HepG2 (cell line): ENCODE results near the gene SLC25A10. TPM values are rescaled to one million over a fixed set of nuclear protein-coding genes. Genes with fewer than 3 reads are reported as not detected.

Experiments
- AHR ChIP-seq: IDR thresholded peaks from 2 replicates; pipeline ENCODE4 v1.6.1; 2018; ENCODE audit warnings: missing genetic modification reagents, missing compliant biosample characterization
- ESRRA ChIP-seq: sonication (generic); formaldehyde crosslinking; IDR thresholded peaks from 2 replicates; pipeline ENCODE4 v1.5.1; 2020; ENCODE audit warnings: mild to moderate bottlenecking, low read depth, missing genetic modification reagents
- HOXA7 ChIP-seq: sonication (generic); formaldehyde crosslinking; IDR thresholded peaks from 2 replicates; pipeline ENCODE4 v1.8.1; 2022; ENCODE audit warnings: mild to moderate bottlenecking, missing genetic modification reagents, moderate library complexity
- TAF1 ChIP-seq: sonication (generic); formaldehyde crosslinking; IDR thresholded peaks from 2 replicates; pipeline ENCODE4 v1.4.0; 2020; ENCODE audit warnings: missing genetic modification reagents
- ZBTB20 ChIP-seq: sonication (generic); formaldehyde crosslinking; IDR thresholded peaks from 2 replicates; pipeline ENCODE4 v1.8.1; 2023; ENCODE audit warnings: missing genetic modification reagents, low read depth, mild to moderate bottlenecking, borderline replicate concordance
- ZKSCAN8 ChIP-seq: IDR thresholded peaks from 2 replicates; pipeline ENCODE4 v1.6.1; 2016; ENCODE audit warnings: borderline replicate concordance, missing genetic modification reagents, missing compliant biosample characterization
- ZNF143 ChIP-seq: sonication (generic); formaldehyde crosslinking; IDR thresholded peaks from 2 replicates; pipeline ENCODE4 v1.4.0; 2020; ENCODE audit warnings: missing genetic modification reagents
- ZNF441 ChIP-seq: sonication (generic); formaldehyde crosslinking; IDR thresholded peaks from 2 replicates; pipeline ENCODE4 v1.7.0; 2021; ENCODE audit warnings: missing genetic modification reagents, borderline replicate concordance
- ZNF614 ChIP-seq: IDR thresholded peaks from 2 replicates; pipeline ENCODE4 v1.6.1; 2018; ENCODE audit warnings: missing biosample characterization, missing genetic modification reagents, inconsistent platforms, borderline replicate concordance
- ZNF670 ChIP-seq: sonication (generic); formaldehyde crosslinking; IDR thresholded peaks from 2 replicates; pipeline ENCODE4 v1.8.0; 2022; ENCODE audit warnings: mild to moderate bottlenecking, missing genetic modification reagents, borderline replicate concordance
- ZNF674 ChIP-seq: sonication (generic); formaldehyde crosslinking; IDR thresholded peaks from 2 replicates; pipeline ENCODE4 v1.5.0; 2020; ENCODE audit warnings: low read depth, mild to moderate bottlenecking, missing genetic modification reagents
- ZNF788 ChIP-seq: sonication (generic); formaldehyde crosslinking; IDR thresholded peaks from 2 replicates; pipeline ENCODE4 v1.5.0; 2020; ENCODE audit warnings: mild to moderate bottlenecking, missing genetic modification reagents, borderline replicate concordance
- ZSCAN21 ChIP-seq: sonication (generic); formaldehyde crosslinking; IDR thresholded peaks from 2 replicates; pipeline ENCODE4 v1.8.0; 2022; ENCODE audit warnings: mild to moderate bottlenecking, missing genetic modification reagents, moderate library complexity, borderline replicate concordance
- polyA plus RNA-seq, 8 experiments: library from polyadenylated mRNA; depleted of rRNA in 3 of 8; stranded (reverse) in 7 of 8; unstranded in 1 of 8; fragments of >200 nt; fragmentation: Illumina TruSeq in 4 of 8; extraction: Trizol in 4 of 8; gene quantifications; 2 replicates each; pipeline versions ENCODE4 v1.2.1 to v1.2.3, GENCODE V29; 2011 to 2016; ENCODE audit warnings: low read depth in 4 of 8, missing spikeins in 1 of 8, mixed read lengths in 1 of 8; ENCODE audit not compliant: insufficient read depth in 1 of 8
- total RNA-seq, 5 experiments: library from RNA; depleted of rRNA; stranded (reverse); fragments of >200 nt; fragmentation: Illumina TruSeq; extraction: Trizol; gene quantifications; 2 replicates each; pipeline ENCODE4 v1.2.3, GENCODE V29; 2016; ENCODE audit warnings: low read depth in 1 of 5
- TF ChIP-seq, protein P1 (sequence below): sonication (generic); formaldehyde crosslinking; IDR thresholded peaks from 2 replicates; pipeline ENCODE4 v1.8.0; 2022; ENCODE audit warnings: mild to moderate bottlenecking, missing genetic modification reagents, borderline replicate concordance
- TF ChIP-seq, protein P2 (sequence below): sonication (generic); formaldehyde crosslinking; IDR thresholded peaks from 2 replicates; pipeline ENCODE4 v1.5.0; 2020; ENCODE audit warnings: mild to moderate bottlenecking, missing genetic modification reagents, borderline replicate concordance
- TF ChIP-seq, protein P3 (sequence below): sonication (generic); formaldehyde crosslinking; IDR thresholded peaks from 2 replicates; pipeline ENCODE4 v1.4.0; 2020; ENCODE audit warnings: mild to moderate bottlenecking, missing genetic modification reagents

SLC25A10 gene
- total and polyA plus RNA-seq, 2 of the 13 experiments (the other 11 are each of a cell fraction or from before 2014, with no cell fraction given): 46.5 to 140 TPM

DNA sequence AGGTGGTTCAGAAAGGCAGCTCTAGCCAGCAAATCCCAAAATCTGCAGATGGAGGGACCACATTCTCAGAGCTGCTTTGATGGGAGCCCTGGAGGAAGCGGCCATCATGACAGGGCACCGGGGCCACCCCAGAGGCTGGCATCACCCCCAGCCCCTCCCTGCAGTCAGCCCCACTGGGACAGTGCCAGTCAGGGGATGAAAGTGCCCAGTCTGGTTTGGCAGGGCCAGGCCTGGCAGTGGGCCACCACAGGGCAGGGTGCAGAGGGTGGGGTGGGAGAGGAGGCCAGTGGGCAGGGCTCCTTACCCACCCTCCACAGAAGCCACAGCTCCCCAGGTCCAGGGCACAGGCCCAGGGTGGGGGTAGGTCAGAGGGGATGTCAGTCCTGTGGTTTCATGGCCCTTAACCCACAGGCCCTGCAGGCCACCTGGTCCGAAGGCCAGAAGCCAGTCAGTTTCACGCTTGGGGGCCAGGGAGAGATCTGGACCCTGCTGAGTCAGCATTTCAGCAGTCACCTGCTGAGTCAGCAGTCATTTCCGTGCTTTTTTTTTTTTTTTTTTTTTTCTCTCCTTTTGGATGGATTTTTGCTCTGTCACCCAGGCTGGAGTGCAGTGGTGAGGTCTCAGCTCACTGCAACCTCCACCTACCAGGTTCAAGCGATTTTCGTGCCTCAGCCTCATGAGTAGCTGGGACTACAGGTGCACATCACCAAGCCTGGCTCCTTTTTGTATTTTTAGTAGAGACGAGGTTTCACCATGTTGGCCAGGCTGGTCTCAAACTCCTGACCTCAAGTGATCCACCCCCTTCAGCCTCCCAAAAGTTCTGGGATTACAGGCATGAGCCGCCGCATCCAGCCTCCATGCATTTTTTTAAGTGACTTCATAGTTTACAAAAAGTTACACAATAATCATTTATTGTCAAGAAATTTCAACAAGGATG is 10.4 kb downstream of the SLC25A10 start (continued):
- TF ChIP-seq ZNF614 (CRISPR knock-in tag) (no peak), ZSCAN21 (CRISPR knock-in tag) (peak; percentile 54; the same call in 1 of the 2 replicates), TAF1 (peak; percentile 38; the same call in 1 of the 2 replicates), ESRRA (CRISPR knock-in tag) (no peak), ZBTB20 (CRISPR knock-in tag) (0 out of 2 replicates have a peak, but pooled peaks have one; percentile 31), AHR (CRISPR knock-in tag) (no peak), ZNF674 (CRISPR knock-in tag) (no peak), ZNF441 (no peak), ZNF670 (no peak), ZKSCAN8 (CRISPR knock-in tag) (no peak), HOXA7 (no peak), ZNF143 (no peak), ZNF788 (CRISPR knock-in tag) (0 out of 2 replicates have a peak, but pooled peaks have one; percentile 21)
- TF ChIP-seq, protein P1, sequence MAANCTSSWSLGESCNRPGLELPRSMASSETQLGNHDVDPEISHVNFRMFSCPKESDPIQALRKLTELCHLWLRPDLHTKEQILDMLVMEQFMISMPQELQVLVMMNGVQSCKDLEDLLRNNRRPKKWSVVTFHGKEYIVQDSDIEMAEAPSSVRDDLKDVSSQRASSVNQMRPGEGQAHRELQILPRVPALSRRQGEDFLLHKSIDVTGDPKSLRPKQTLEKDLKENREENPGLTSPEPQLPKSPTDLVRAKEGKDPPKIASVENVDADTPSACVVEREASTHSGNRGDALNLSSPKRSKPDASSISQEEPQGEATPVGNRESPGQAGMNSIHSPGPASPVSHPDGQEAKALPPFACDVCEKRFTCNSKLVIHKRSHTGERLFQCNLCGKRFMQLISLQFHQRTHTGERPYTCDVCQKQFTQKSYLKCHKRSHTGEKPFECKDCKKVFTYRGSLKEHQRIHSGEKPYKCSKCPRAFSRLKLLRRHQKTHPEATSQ (CRISPR knock-in tag): no peak
- TF ChIP-seq, protein P2, sequence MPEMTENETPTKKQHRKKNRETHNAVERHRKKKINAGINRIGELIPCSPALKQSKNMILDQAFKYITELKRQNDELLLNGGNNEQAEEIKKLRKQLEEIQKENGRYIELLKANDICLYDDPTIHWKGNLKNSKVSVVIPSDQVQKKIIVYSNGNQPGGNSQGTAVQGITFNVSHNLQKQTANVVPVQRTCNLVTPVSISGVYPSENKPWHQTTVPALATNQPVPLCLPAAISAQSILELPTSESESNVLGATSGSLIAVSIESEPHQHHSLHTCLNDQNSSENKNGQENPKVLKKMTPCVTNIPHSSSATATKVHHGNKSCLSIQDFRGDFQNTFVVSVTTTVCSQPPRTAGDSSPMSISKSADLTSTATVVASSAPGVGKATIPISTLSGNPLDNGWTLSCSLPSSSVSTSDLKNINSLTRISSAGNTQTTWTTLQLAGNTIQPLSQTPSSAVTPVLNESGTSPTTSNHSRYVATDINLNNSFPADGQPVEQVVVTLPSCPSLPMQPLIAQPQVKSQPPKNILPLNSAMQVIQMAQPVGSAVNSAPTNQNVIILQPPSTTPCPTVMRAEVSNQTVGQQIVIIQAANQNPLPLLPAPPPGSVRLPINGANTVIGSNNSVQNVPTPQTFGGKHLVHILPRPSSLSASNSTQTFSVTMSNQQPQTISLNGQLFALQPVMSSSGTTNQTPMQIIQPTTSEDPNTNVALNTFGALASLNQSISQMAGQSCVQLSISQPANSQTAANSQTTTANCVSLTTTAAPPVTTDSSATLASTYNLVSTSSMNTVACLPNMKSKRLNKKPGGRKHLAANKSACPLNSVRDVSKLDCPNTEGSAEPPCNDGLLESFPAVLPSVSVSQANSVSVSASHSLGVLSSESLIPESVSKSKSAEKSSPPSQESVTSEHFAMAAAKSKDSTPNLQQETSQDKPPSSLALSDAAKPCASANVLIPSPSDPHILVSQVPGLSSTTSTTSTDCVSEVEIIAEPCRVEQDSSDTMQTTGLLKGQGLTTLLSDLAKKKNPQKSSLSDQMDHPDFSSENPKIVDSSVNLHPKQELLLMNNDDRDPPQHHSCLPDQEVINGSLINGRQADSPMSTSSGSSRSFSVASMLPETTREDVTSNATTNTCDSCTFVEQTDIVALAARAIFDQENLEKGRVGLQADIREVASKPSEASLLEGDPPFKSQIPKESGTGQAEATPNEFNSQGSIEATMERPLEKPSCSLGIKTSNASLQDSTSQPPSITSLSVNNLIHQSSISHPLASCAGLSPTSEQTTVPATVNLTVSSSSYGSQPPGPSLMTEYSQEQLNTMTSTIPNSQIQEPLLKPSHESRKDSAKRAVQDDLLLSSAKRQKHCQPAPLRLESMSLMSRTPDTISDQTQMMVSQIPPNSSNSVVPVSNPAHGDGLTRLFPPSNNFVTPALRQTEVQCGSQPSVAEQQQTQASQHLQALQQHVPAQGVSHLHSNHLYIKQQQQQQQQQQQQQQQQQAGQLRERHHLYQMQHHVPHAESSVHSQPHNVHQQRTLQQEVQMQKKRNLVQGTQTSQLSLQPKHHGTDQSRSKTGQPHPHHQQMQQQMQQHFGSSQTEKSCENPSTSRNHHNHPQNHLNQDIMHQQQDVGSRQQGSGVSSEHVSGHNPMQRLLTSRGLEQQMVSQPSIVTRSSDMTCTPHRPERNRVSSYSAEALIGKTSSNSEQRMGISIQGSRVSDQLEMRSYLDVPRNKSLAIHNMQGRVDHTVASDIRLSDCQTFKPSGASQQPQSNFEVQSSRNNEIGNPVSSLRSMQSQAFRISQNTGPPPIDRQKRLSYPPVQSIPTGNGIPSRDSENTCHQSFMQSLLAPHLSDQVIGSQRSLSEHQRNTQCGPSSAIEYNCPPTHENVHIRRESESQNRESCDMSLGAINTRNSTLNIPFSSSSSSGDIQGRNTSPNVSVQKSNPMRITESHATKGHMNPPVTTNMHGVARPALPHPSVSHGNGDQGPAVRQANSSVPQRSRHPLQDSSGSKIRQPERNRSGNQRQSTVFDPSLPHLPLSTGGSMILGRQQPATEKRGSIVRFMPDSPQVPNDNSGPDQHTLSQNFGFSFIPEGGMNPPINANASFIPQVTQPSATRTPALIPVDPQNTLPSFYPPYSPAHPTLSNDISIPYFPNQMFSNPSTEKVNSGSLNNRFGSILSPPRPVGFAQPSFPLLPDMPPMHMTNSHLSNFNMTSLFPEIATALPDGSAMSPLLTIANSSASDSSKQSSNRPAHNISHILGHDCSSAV (CRISPR knock-in tag): no peak
- TF ChIP-seq, protein P3, sequence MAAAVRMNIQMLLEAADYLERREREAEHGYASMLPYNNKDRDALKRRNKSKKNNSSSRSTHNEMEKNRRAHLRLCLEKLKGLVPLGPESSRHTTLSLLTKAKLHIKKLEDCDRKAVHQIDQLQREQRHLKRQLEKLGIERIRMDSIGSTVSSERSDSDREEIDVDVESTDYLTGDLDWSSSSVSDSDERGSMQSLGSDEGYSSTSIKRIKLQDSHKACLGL (CRISPR knock-in tag): 0 out of 2 replicates have a peak, but pooled peaks have one; percentile 38
